ENCODE results near the gene CHST12.

CHST12 gene

GRCh38 chr7:2477447-2478398, 74.3 kb downstream of the CHST12 start:
- TF ChIP-seq Cebpa-rat (IDR thresholded peaks at IDR 0.05), result no peak
- Histone ChIP-seq H3K4me2 (peak overlapping the region; percentile 81 to 99 (median 94)), H3K9ac (peak overlapping the region; percentile 17 to 68 (median 58); a peak in 19 of 22 replicates), H3K27me3 (no peaks in the 10 kb centered on the region), H3K4me1 (peaks cover 23 to 64% (median 44%) of the 10 kb centered on the region in 10 experiments), H3K27ac (peak overlapping the region in 9 of 11 experiments; percentile 23 to 71 (median 52); a peak in 16 of 22 replicates), H4K20me1 (0 out of 22 replicates have a peak, but pooled peaks cover 0 to 3% (median 0%) of the 10 kb centered on the region in 11 experiments), H3K36me3 (no peaks in the 10 kb centered on the region), H3K4me3 (peak overlapping the region in 5 of 10 experiments; percentile 17 to 39 (median 35); a peak in 8 of 20 replicates), H3K9me3 (replicated peaks in 1 of 11) (peaks cover 0 to 5% (median 3%) of the 10 kb centered on the region in 11 experiments; a peak in 16 of 22 replicates)

DNA sequence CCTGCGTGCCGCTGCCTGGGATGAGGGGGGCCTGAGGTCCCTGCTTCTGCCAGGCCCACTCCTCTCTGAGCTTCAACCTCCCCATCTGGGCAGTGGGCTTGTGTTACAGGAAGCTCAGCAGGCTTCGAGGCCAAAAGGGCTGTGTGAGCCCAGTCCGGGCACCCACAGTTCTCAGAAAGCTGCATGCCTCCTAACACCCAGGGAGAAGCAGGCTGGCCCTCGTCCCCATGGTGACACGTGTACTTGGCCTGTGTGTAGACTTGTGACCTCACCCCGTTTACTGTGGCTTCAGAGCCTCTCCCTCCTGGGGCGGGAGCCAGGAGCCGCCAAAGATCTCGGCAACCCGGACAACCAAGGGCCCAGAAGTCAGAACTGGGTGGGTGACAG, 75.0 kb downstream of the CHST12 start:
- no peaks in the 10 kb centered on the region for H3K27me3 ChIP-seq
- H3K4me2 ChIP-seq, result peak overlapping the region; percentile 81 to 99 (median 94)
- H3K4me1 ChIP-seq, result peaks cover 23 to 62% (median 47%) of the 10 kb centered on the region in 10 experiments
- H3K36me3 ChIP-seq, result no peaks in the 10 kb centered on the region
- H3K9me3 ChIP-seq (replicated peaks in 1 of 11), result peaks cover 5 to 12% (median 8%) of the 10 kb centered on the region in 11 experiments; a peak in 16 of 22 replicates
- peak overlapping the region in 4 of 10 experiments; percentile 28 to 39 (median 36); a peak in 4 of 20 replicates for H3K4me3 ChIP-seq
- 0 out of 22 replicates have a peak, but pooled peaks cover 0 to 3% (median 0%) of the 10 kb centered on the region in 11 experiments for H4K20me1 ChIP-seq
- peak overlapping the region in 8 of 11 experiments; percentile 42 to 68 (median 60); a peak in 15 of 22 replicates for H3K9ac ChIP-seq
- no peak for TF ChIP-seq Cebpa-rat (IDR thresholded peaks at IDR 0.05)
- H3K27ac ChIP-seq, result peak overlapping the region in 9 of 11 experiments; percentile 23 to 71 (median 52); a peak in 16 of 22 replicates

DNA sequence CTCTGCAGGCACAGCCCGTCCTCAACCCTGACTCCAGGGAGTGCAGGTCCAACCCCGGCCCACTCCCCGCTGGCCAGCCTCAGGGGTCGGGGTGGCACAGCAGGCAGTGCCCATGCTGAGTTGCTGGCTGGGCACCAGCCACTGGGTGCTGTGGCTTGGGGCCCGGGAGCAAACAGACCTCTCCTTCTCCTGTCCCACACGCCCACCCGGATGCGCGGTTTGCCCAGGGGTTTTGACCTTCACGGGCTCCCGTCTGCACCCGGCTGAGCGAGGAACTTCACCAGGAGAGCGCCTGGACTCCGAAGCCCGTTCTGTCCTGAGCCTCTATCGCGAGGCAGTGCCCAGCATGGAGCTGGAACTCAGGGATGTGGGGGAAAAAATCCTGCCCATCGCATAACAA, 75.4 kb downstream of the CHST12 start:
- H3K36me3 ChIP-seq, result no peaks in the 10 kb centered on the region
- H3K9me3 ChIP-seq (replicated peaks in 1 of 11), result peaks cover 5 to 13% (median 8%) of the 10 kb centered on the region in 11 experiments; a peak in 16 of 22 replicates
- peaks cover 23 to 65% (median 50%) of the 10 kb centered on the region in 10 experiments for H3K4me1 ChIP-seq
- no peaks in the 10 kb centered on the region for H3K27me3 ChIP-seq
- H3K4me3 ChIP-seq, result no peak overlapping the region
- H4K20me1 ChIP-seq, result 0 out of 22 replicates have a peak, but pooled peaks cover 0 to 3% (median 0%) of the 10 kb centered on the region in 11 experiments
- peak overlapping the region in 5 of 11 experiments; percentile 46 to 68 (median 61); a peak in 8 of 22 replicates for H3K9ac ChIP-seq
- H3K27ac ChIP-seq, result peak overlapping the region in 7 of 11 experiments; percentile 45 to 71 (median 55); a peak in 10 of 22 replicates
- TF ChIP-seq Cebpa-rat (IDR thresholded peaks at IDR 0.05), result no peak
- H3K4me2 ChIP-seq, result peak overlapping the region; percentile 81 to 99 (median 94); a peak in 20 of 22 replicates

GRCh38 chr7:2479276-2480069, 76.1 kb downstream of the CHST12 start:
- H3K4me2 ChIP-seq, result peak overlapping the region in 8 of 11 experiments; percentile 6 to 99 (median 97); a peak in 12 of 22 replicates
- no peaks in the 10 kb centered on the region for H3K27me3 ChIP-seq
- H3K27ac ChIP-seq, result peak overlapping the region in 1 of 11 experiments; percentile 71; a peak in 1 of 22 replicates
- H4K20me1 ChIP-seq, result 0 out of 22 replicates have a peak, but pooled peaks cover 0 to 3% (median 0%) of the 10 kb centered on the region in 11 experiments
- peak overlapping the region in 1 of 11 experiments; percentile 67; a peak in 2 of 22 replicates for H3K9ac ChIP-seq
- peaks cover 23 to 66% (median 55%) of the 10 kb centered on the region in 10 experiments for H3K4me1 ChIP-seq
- peaks cover 5 to 13% (median 8%) of the 10 kb centered on the region in 11 experiments; a peak in 16 of 22 replicates for H3K9me3 ChIP-seq (replicated peaks in 1 of 11)
- H3K36me3 ChIP-seq, result no peaks in the 10 kb centered on the region
- no peak for TF ChIP-seq Cebpa-rat (IDR thresholded peaks at IDR 0.05)
- H3K4me3 ChIP-seq, result no peak overlapping the region

- no peaks in the 10 kb centered on the region for H3K36me3 ChIP-seq
- H3K9me3 ChIP-seq (replicated peaks in 1 of 11), result peaks cover 5 to 13% (median 8%) of the 10 kb centered on the region in 11 experiments; a peak in 16 of 22 replicates
- H4K20me1 ChIP-seq, result 0 out of 22 replicates have a peak, but pooled peaks cover 0 to 3% (median 0%) of the 10 kb centered on the region in 11 experiments
- no peaks in the 10 kb centered on the region for H3K27me3 ChIP-seq
- H3K4me1 ChIP-seq, result peaks cover 23 to 66% (median 60%) of the 10 kb centered on the region in 10 experiments
- peak overlapping the region in 5 of 11 experiments; percentile 6 to 98 (median 94); a peak in 3 of 22 replicates for H3K4me2 ChIP-seq
- no peak overlapping the region for H3K4me3 ChIP-seq
- H3K27ac ChIP-seq, result no peak overlapping the region
- TF ChIP-seq Cebpa-rat (IDR thresholded peaks at IDR 0.05), result no peak
- H3K9ac ChIP-seq, result no peak overlapping the region
These were observed 76.6 kb downstream of the CHST12 start for GRCh38 chr7:2480070-2480408.

- Histone ChIP-seq H4K20me1 (0 out of 22 replicates have a peak, but pooled peaks cover 0 to 3% (median 0%) of the 10 kb centered on the region in 11 experiments), H3K27me3 (no peaks in the 10 kb centered on the region), H3K4me3 (no peak overlapping the region), H3K9me3 (replicated peaks in 1 of 11) (peaks cover 5 to 13% (median 8%) of the 10 kb centered on the region in 11 experiments; a peak in 16 of 22 replicates), H3K9ac (no peak overlapping the region), H3K4me2 (no peak overlapping the region), H3K36me3 (no peaks in the 10 kb centered on the region), H3K27ac (no peak overlapping the region), H3K4me1 (peaks cover 23 to 63% (median 57%) of the 10 kb centered on the region in 10 experiments)
- no peak for TF ChIP-seq Cebpa-rat (IDR thresholded peaks at IDR 0.05)
These were observed 77.8 kb downstream of the CHST12 start for GRCh38 chr7:2481195-2481594.

- Histone ChIP-seq H3K27ac (no peak overlapping the region), H3K27me3 (peaks cover 0 to 5% (median 0%) of the 10 kb centered on the region in 11 experiments; a peak in 2 of 22 replicates), H3K9me3 (replicated peaks in 1 of 11) (peaks cover 5 to 13% (median 8%) of the 10 kb centered on the region in 11 experiments; a peak in 16 of 22 replicates), H3K9ac (no peak overlapping the region), H3K36me3 (no peaks in the 10 kb centered on the region), H4K20me1 (no peaks in the 10 kb centered on the region), H3K4me1 (peaks cover 14 to 64% (median 58%) of the 10 kb centered on the region in 10 experiments), H3K4me3 (no peak overlapping the region), H3K4me2 (peak overlapping the region in 6 of 11 experiments; percentile 33 to 51 (median 40); a peak in 5 of 22 replicates)
- no peak for TF ChIP-seq Cebpa-rat (IDR thresholded peaks at IDR 0.05)
These were observed 79.5 kb downstream of the CHST12 start for GRCh38 chr7:2482725-2483451.
